K562 (cell line): ENCODE measurements around the gene LMBR1L. TPM values are rescaled to one million over a fixed set of nuclear protein-coding genes. Genes with fewer than 3 reads are reported as not detected.
A peak's percentile ranks its signal among the peaks of the same experiment; 100 is the strongest.

Source experiments
- C11orf30 ChIP-seq: fragments of 450-650 bp; IDR thresholded peaks from 2 replicates; pipeline ENCODE4 v1.6.1; 2016; ENCODE audit warnings: low read depth, mild to moderate bottlenecking
- FOXK2 ChIP-seq, 2 experiments: fragments of 450-650 bp; IDR thresholded peaks in 1 of 2; conservative IDR thresholded peaks in 1 of 2; 2 replicates each; pipeline ENCODE4 v1.6.1; 2016; ENCODE audit warnings: low read depth in 2 of 2, mild to moderate bottlenecking in 1 of 2
- GABPB2 ChIP-seq: fragments of 250-450 bp; sonication (Bioruptor Pico); conservative IDR thresholded peaks from 2 replicates; pipeline ENCODE4 v1.5.1; 2021; ENCODE audit warnings: mild to moderate bottlenecking
- HMGN3 ChIP-seq: IDR thresholded peaks from 2 replicates; pipeline ENCODE4 v1.6.1; 2011; ENCODE audit warnings: borderline replicate concordance, low read depth, mild to moderate bottlenecking, mixed read lengths, low read length; ENCODE audit not compliant: insufficient read length; ENCODE audit errors: extremely low read depth
- MEF2A ChIP-seq: IDR thresholded peaks from 2 replicates; pipeline ENCODE4 v1.6.1; 2011; ENCODE audit warnings: low read depth, mild to moderate bottlenecking, low read length, moderate library complexity; ENCODE audit not compliant: control insufficient read depth
- MEF2D ChIP-seq: conservative IDR thresholded peaks from 2 replicates; pipeline ENCODE4 v1.6.1; 2016; ENCODE audit warnings: low read depth, missing genetic modification characterization, missing compliant biosample characterization
- NCOA4 ChIP-seq: fragments of 450-650 bp; IDR thresholded peaks from 2 replicates; pipeline ENCODE4 v1.6.1; 2018; ENCODE audit warnings: mild to moderate bottlenecking; ENCODE audit not compliant: partially characterized antibody
- PRMT5 ChIP-seq: sonication (generic); formaldehyde crosslinking; IDR thresholded peaks from 2 replicates; pipeline ENCODE4 v1.5.0; 2020; ENCODE audit warnings: missing genetic modification reagents
- TGIF2 ChIP-seq: sonication (generic); formaldehyde crosslinking; IDR thresholded peaks from 2 replicates; pipeline ENCODE4 v1.8.1; 2022; ENCODE audit warnings: mild to moderate bottlenecking, missing genetic modification reagents, moderate library complexity
- ZNF121 ChIP-seq: sonication (generic); formaldehyde crosslinking; conservative IDR thresholded peaks from 2 replicates; pipeline ENCODE4 v1.8.0; 2022; ENCODE audit warnings: missing genetic modification reagents
- polyA plus RNA-seq, 8 experiments: library from polyadenylated mRNA; depleted of rRNA in 4 of 8; stranded (reverse) in 5 of 8; unstranded in 3 of 8; fragments of >200 nt; fragmentation: Nextera tagmentation in 2 of 8; fragmentation: Illumina TruSeq in 1 of 8; extraction: Ambion mirVana in 2 of 8; extraction: Trizol in 1 of 8; gene quantifications; 2 replicates each; pipeline versions ENCODE4 v1.2.1 to v1.2.3, GENCODE V29; 2011 to 2014; ENCODE audit warnings: inconsistent platforms in 1 of 8, missing spikeins in 1 of 8
- total RNA-seq, 7 experiments: library from RNA; depleted of rRNA in 6 of 7; stranded (reverse); fragments of >200 nt in 6 of 7; fragmentation: Illumina TruSeq in 2 of 7; extraction: Trizol in 2 of 7; gene quantifications; 2 replicates each; pipeline versions ENCODE4 v1.2.1 to v1.2.3, GENCODE V29; 2011 to 2021; ENCODE audit warnings: low replicate concordance in 1 of 7
- TF ChIP-seq, protein P1 (sequence below): fragments of 250-450 bp; sonication (Bioruptor Pico); IDR thresholded peaks from 2 replicates; pipeline ENCODE4 v1.6.1; 2021; ENCODE audit warnings: mild to moderate bottlenecking
- TF ChIP-seq, protein P2 (sequence below): fragments of 200-800 bp; sonication (Bioruptor generic); IDR thresholded peaks from 2 replicates; pipeline ENCODE4 v1.6.1; 2017; ENCODE audit warnings: missing genetic modification characterization, missing compliant biosample characterization
- TF ChIP-seq, protein P3 (sequence below): fragments of 450-650 bp; IDR thresholded peaks from 2 replicates; pipeline ENCODE4 v1.6.1; 2017; ENCODE audit warnings: mild to moderate bottlenecking, moderate library complexity
- TF ChIP-seq, protein P4 (sequence below): fragments of 450-650 bp; IDR thresholded peaks from 2 replicates; pipeline ENCODE4 v1.6.1; 2016; ENCODE audit warnings: mild to moderate bottlenecking
- TF ChIP-seq, protein P5 (sequence below), 2 experiments: fragments of 450-650 bp; IDR thresholded peaks; 2 replicates each; pipeline ENCODE4 v1.6.1; 2016
- TF ChIP-seq, protein P6 (sequence below): sonication (generic); formaldehyde crosslinking; IDR thresholded peaks from 2 replicates; pipeline ENCODE4 v1.8.1; 2023; ENCODE audit warnings: mild to moderate bottlenecking, missing genetic modification reagents, moderate library complexity

Gene LMBR1L
- total and polyA plus RNA-seq, 9 of the 15 experiments (the other 6 are each of a cell fraction or from before 2014, with no cell fraction given), result 2.5 to 57.0 (median 31.1) TPM

DNA sequence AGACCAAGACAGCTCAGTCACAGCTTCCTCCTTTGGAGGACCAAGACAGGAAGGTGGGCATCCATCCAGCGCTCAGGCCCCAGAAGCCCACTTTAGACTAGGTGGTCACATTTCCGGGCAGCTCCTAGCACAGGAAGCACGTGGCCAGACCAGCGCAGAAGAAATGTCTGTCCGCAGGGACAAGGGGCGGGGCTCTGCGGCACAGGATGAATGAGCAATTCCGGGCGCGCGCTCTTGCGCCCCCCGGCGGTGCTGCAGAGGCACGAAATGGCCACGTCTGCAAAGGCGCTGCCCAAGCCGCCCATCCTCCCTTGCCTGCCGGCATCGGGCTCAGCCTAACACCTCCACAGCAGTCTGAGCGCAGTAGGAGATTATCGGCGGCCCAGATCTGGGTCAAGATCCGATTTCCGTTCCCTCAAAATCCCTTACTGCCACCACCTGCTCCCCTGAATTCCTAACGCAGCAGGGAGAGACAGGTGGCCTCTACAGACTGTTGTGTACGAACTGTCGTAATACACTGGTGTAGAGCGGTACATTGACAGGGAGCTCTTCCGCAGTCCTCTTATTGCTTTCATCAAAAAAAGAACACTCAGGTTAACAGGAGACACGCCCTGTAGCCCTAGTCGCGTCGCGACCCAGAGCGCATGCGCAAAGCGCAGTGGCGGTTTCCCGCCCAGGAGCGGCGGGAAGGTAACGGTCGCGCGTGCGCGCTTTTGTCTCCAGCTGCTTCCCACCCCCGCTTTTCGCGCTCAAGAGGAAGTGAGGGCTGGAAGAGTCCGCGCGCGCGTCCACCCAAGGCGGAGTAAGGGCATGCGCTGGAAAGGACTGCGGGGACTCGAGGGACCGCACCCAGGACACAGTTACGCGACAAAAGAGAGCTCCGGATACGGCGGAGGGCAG lies 19.8 kb upstream of the LMBR1L start (continued):
- TF ChIP-seq, protein P1, sequence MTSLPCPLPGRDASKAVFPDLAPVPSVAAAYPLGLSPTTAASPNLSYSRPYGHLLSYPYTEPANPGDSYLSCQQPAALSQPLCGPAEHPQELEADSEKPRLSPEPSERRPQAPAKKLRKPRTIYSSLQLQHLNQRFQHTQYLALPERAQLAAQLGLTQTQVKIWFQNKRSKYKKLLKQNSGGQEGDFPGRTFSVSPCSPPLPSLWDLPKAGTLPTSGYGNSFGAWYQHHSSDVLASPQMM, result no peak
- TF ChIP-seq, protein P2, sequence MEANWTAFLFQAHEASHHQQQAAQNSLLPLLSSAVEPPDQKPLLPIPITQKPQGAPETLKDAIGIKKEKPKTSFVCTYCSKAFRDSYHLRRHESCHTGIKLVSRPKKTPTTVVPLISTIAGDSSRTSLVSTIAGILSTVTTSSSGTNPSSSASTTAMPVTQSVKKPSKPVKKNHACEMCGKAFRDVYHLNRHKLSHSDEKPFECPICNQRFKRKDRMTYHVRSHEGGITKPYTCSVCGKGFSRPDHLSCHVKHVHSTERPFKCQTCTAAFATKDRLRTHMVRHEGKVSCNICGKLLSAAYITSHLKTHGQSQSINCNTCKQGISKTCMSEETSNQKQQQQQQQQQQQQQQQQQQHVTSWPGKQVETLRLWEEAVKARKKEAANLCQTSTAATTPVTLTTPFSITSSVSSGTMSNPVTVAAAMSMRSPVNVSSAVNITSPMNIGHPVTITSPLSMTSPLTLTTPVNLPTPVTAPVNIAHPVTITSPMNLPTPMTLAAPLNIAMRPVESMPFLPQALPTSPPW (CRISPR knock-in tag), result peak; percentile 78
- TF ChIP-seq GABPB2 (CRISPR knock-in tag), result no peak
- peak; percentile 83 for TF ChIP-seq HMGN3
- TF ChIP-seq, protein P3, sequence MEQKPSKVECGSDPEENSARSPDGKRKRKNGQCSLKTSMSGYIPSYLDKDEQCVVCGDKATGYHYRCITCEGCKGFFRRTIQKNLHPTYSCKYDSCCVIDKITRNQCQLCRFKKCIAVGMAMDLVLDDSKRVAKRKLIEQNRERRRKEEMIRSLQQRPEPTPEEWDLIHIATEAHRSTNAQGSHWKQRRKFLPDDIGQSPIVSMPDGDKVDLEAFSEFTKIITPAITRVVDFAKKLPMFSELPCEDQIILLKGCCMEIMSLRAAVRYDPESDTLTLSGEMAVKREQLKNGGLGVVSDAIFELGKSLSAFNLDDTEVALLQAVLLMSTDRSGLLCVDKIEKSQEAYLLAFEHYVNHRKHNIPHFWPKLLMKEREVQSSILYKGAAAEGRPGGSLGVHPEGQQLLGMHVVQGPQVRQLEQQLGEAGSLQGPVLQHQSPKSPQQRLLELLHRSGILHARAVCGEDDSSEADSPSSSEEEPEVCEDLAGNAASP, result no peak
- no peak for TF ChIP-seq NCOA4
- TF ChIP-seq MEF2A, result 0 out of 2 replicates have a peak, but pooled peaks have one; percentile 11
- peak; percentile 84; the same call in 1 of the 2 replicates for TF ChIP-seq TGIF2
- TF ChIP-seq, protein P4, sequence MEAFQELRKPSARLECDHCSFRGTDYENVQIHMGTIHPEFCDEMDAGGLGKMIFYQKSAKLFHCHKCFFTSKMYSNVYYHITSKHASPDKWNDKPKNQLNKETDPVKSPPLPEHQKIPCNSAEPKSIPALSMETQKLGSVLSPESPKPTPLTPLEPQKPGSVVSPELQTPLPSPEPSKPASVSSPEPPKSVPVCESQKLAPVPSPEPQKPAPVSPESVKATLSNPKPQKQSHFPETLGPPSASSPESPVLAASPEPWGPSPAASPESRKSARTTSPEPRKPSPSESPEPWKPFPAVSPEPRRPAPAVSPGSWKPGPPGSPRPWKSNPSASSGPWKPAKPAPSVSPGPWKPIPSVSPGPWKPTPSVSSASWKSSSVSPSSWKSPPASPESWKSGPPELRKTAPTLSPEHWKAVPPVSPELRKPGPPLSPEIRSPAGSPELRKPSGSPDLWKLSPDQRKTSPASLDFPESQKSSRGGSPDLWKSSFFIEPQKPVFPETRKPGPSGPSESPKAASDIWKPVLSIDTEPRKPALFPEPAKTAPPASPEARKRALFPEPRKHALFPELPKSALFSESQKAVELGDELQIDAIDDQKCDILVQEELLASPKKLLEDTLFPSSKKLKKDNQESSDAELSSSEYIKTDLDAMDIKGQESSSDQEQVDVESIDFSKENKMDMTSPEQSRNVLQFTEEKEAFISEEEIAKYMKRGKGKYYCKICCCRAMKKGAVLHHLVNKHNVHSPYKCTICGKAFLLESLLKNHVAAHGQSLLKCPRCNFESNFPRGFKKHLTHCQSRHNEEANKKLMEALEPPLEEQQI, result 0 out of 2 replicates have a peak, but pooled peaks have one; percentile 20
- peak; percentile 87 for TF ChIP-seq C11orf30
- peak; percentile 81 to 87 for TF ChIP-seq FOXK2 (conservative IDR thresholded peaks at IDR 0.05 in 1 of 2, IDR thresholded peaks at IDR 0.05 in 1 of 2; ENCODE audit: low read depth in 2 of 2)
- TF ChIP-seq, protein P5, sequence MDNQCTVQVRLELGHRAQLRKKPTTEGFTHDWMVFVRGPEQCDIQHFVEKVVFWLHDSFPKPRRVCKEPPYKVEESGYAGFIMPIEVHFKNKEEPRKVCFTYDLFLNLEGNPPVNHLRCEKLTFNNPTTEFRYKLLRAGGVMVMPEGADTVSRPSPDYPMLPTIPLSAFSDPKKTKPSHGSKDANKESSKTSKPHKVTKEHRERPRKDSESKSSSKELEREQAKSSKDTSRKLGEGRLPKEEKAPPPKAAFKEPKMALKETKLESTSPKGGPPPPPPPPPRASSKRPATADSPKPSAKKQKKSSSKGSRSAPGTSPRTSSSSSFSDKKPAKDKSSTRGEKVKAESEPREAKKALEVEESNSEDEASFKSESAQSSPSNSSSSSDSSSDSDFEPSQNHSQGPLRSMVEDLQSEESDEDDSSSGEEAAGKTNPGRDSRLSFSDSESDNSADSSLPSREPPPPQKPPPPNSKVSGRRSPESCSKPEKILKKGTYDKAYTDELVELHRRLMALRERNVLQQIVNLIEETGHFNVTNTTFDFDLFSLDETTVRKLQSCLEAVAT (IDR thresholded peaks at IDR 0.05), result peak; percentile 80 to 82
- TF ChIP-seq MEF2D (tag), result peak; percentile 60; the same call in 1 of the 2 replicates
- TF ChIP-seq PRMT5 (CRISPR knock-in tag), result 0 out of 2 replicates have a peak, but pooled peaks have one; percentile 26
- TF ChIP-seq ZNF121 (CRISPR knock-in tag), result no peak
- TF ChIP-seq, protein P6, sequence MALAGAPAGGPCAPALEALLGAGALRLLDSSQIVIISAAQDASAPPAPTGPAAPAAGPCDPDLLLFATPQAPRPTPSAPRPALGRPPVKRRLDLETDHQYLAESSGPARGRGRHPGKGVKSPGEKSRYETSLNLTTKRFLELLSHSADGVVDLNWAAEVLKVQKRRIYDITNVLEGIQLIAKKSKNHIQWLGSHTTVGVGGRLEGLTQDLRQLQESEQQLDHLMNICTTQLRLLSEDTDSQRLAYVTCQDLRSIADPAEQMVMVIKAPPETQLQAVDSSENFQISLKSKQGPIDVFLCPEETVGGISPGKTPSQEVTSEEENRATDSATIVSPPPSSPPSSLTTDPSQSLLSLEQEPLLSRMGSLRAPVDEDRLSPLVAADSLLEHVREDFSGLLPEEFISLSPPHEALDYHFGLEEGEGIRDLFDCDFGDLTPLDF (CRISPR knock-in tag), result peak; percentile 100
